ENCODE results near the gene SH2D3C. TPM values are rescaled to one million over a fixed set of nuclear protein-coding genes. Genes with fewer than 3 reads are reported as not detected.

SH2D3C gene
- total RNA-seq (10 to 100 TPM; 15.9 to 27.2 TPM), total RNA-seq (42.5 to 46.0 reads per million in 2 donors)

GRCh38 chr9:127778280-127779135, at the start of gene SH2D3C:
Gene SH2D3C (minus strand): TSS chr9:127778666. CDS start chr9:127778627, 39 bp downstream.
- H3K9me3 ChIP-seq (ENCODE audit: control insufficient read depth, low read length, poor library complexity, severe bottlenecking) = no peaks in the 10 kb centered on the region
- peak; percentile 48 for ATAC-seq
- H3K4me1 Mint-ChIP-seq = peaks cover 38% of the 10 kb centered on the region

GRCh38 chr9:127826253-127826913, 47.9 kb upstream of the SH2D3C start:
- DNase-seq (no peak), ATAC-seq (no peak)
- no peaks in the 10 kb centered on the region for H3K36me3 Mint-ChIP-seq (ENCODE audit: low read depth)
- H3K27ac Mint-ChIP-seq = no peak overlapping the region
- H3K4me1 Mint-ChIP-seq = peaks cover 7% of the 10 kb centered on the region
- no peaks in the 10 kb centered on the region for H3K27me3 Mint-ChIP-seq
- no peaks in the 10 kb centered on the region for H3K9me3 ChIP-seq (ENCODE audit: control insufficient read depth, low read length, poor library complexity, severe bottlenecking)
- H3K4me3 Mint-ChIP-seq = no peak overlapping the region

More at GRCh38 chr9:127778280-127779135, at the start of gene SH2D3C:
- H3K4me3 Mint-ChIP-seq = peak within 1 kb of the TSS; percentile 99
- no peak for DNase-seq
- no peaks in the 10 kb centered on the region for H3K27me3 Mint-ChIP-seq
- H3K27ac Mint-ChIP-seq = peak within 1 kb of the TSS; percentile 95
- H3K36me3 Mint-ChIP-seq (ENCODE audit: low read depth) = peaks cover 7% of the 10 kb centered on the region

- H3K27ac Mint-ChIP-seq = no peak overlapping the region
Observed at GRCh38 chr9:127825319-127826051, 47.0 kb upstream of the SH2D3C start.

DNA sequence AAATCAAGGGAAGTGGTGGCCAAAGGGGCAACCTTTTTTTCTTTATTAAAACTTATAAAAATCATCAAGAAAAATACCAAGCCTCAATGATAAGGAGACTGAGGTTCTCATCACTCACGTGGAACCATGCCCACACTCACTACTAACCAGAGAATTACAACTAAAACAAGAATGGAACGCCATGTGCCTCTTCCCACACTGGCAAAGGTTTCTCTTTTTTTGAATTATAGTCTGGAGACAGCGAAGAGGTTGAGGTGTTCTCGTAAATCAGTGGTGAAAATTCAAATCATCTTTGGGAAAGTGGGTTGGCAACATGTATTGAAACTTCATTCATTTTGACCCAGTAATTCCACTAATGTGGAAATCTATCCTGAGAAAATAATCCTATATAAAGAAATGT, 43.6 kb upstream of the SH2D3C start:
- Mint-ChIP-seq H3K4me1 (peaks cover 3% of the 10 kb centered on the region), H3K27ac (no peak overlapping the region), H3K36me3 (ENCODE audit: low read depth) (no peaks in the 10 kb centered on the region), H3K27me3 (no peaks in the 10 kb centered on the region), H3K4me3 (no peak overlapping the region)
- no peaks in the 10 kb centered on the region for H3K9me3 ChIP-seq (ENCODE audit: control insufficient read depth, low read length, poor library complexity, severe bottlenecking)
- ATAC-seq (no peak), DNase-seq (no peak)

More at GRCh38 chr9:127825319-127826051, 47.0 kb upstream of the SH2D3C start:
- Mint-ChIP-seq H3K4me1 (peaks cover 7% of the 10 kb centered on the region), H3K4me3 (no peak overlapping the region), H3K27me3 (no peaks in the 10 kb centered on the region), H3K36me3 (ENCODE audit: low read depth) (no peaks in the 10 kb centered on the region)
- ATAC-seq (no peak), DNase-seq (no peak)
- no peaks in the 10 kb centered on the region for H3K9me3 ChIP-seq (ENCODE audit: control insufficient read depth, low read length, poor library complexity, severe bottlenecking)

- no peak overlapping the region for H3K4me3 Mint-ChIP-seq
- H3K4me1 Mint-ChIP-seq = no peaks in the 10 kb centered on the region
- H3K36me3 Mint-ChIP-seq (ENCODE audit: low read depth) = no peaks in the 10 kb centered on the region
- ATAC-seq (no peak), DNase-seq (no peak)
- no peaks in the 10 kb centered on the region for H3K27me3 Mint-ChIP-seq
- no peak overlapping the region for H3K27ac Mint-ChIP-seq
- H3K9me3 ChIP-seq (ENCODE audit: control insufficient read depth, low read length, poor library complexity, severe bottlenecking) = no peaks in the 10 kb centered on the region
Observed at GRCh38 chr9:127818574-127818973, 40.1 kb upstream of the SH2D3C start.

DNA sequence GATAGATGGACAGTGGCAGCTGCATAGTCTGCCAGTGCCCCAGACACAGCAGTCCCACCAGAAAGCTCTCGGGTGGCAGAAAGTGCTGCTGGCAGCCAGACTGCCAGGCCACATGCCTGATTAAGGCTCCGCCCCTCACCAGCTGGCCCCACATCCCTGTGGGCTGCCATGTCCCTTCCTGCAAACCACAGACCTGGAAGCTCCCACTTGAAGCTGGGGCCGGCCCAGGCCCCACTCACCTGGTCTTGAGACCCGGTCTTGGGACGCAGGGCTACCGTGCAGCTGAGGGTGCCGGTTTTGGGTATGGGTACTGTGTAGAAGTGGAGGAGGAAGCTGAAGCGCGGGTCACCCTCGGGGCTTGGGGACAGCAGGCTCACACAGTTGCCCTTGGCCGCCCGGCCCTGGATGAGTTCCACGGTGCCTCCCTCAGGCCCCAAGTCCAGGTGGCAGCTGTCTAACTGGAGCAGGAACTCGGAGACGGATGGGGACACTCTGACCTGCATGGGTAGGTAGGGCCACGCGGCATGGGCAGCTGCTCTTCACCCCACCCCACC, 39.5 kb upstream of the SH2D3C start:
- no peaks in the 10 kb centered on the region for H3K9me3 ChIP-seq (ENCODE audit: control insufficient read depth, low read length, poor library complexity, severe bottlenecking)
- no peaks in the 10 kb centered on the region for H3K4me1 Mint-ChIP-seq
- no peaks in the 10 kb centered on the region for H3K27me3 Mint-ChIP-seq
- DNase-seq (no peak), ATAC-seq (no peak)
- H3K27ac Mint-ChIP-seq = peak overlapping the region; percentile 41
- H3K4me3 Mint-ChIP-seq = no peak overlapping the region
- no peaks in the 10 kb centered on the region for H3K36me3 Mint-ChIP-seq (ENCODE audit: low read depth)

GRCh38 chr9:127816728-127817127, 38.3 kb upstream of the SH2D3C start:
- Mint-ChIP-seq H3K36me3 (ENCODE audit: low read depth) (no peaks in the 10 kb centered on the region), H3K27ac (no peak overlapping the region), H3K27me3 (no peaks in the 10 kb centered on the region), H3K4me1 (no peaks in the 10 kb centered on the region), H3K4me3 (no peak overlapping the region)
- no peak for DNase-seq
- H3K9me3 ChIP-seq (ENCODE audit: control insufficient read depth, low read length, poor library complexity, severe bottlenecking) = no peaks in the 10 kb centered on the region
- no peak for ATAC-seq

DNA sequence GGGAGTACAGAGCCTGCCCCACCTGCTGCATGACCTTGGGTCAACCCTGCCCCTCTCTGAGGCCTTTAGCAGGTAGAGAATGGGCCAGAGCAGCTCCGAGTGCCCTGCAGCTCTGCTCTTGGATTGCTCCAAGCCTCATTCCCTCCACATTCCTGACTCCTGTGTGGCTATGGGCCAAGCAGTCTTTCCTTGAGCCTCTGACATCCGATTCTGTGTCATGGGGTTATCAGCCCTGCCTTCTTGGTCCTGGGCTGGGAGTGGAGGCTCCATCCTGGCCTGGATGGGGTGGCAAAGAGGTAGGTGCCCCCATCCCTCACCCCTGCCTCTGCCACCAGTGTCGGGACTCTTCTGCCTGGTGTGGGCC, 37.9 kb upstream of the SH2D3C start:
- H3K36me3 Mint-ChIP-seq (ENCODE audit: low read depth) = no peaks in the 10 kb centered on the region

GRCh38 chr9:127815512-127816361, 37.3 kb upstream of the SH2D3C start:
- ATAC-seq (no peak), DNase-seq (no peak)
- no peaks in the 10 kb centered on the region for H3K36me3 Mint-ChIP-seq (ENCODE audit: low read depth)
- H3K9me3 ChIP-seq (ENCODE audit: control insufficient read depth, low read length, poor library complexity, severe bottlenecking) = no peaks in the 10 kb centered on the region
- no peaks in the 10 kb centered on the region for H3K27me3 Mint-ChIP-seq
- no peak overlapping the region for H3K4me3 Mint-ChIP-seq
- H3K27ac Mint-ChIP-seq = no peak overlapping the region
- no peaks in the 10 kb centered on the region for H3K4me1 Mint-ChIP-seq

More for the DNA sequence above, 37.9 kb upstream of the SH2D3C start:
- ATAC-seq (no peak), DNase-seq (no peak)
- no peaks in the 10 kb centered on the region for H3K9me3 ChIP-seq (ENCODE audit: control insufficient read depth, low read length, poor library complexity, severe bottlenecking)
- no peak overlapping the region for H3K4me3 Mint-ChIP-seq
- no peak overlapping the region for H3K27ac Mint-ChIP-seq
- H3K27me3 Mint-ChIP-seq = no peaks in the 10 kb centered on the region
- H3K4me1 Mint-ChIP-seq = no peaks in the 10 kb centered on the region

DNA sequence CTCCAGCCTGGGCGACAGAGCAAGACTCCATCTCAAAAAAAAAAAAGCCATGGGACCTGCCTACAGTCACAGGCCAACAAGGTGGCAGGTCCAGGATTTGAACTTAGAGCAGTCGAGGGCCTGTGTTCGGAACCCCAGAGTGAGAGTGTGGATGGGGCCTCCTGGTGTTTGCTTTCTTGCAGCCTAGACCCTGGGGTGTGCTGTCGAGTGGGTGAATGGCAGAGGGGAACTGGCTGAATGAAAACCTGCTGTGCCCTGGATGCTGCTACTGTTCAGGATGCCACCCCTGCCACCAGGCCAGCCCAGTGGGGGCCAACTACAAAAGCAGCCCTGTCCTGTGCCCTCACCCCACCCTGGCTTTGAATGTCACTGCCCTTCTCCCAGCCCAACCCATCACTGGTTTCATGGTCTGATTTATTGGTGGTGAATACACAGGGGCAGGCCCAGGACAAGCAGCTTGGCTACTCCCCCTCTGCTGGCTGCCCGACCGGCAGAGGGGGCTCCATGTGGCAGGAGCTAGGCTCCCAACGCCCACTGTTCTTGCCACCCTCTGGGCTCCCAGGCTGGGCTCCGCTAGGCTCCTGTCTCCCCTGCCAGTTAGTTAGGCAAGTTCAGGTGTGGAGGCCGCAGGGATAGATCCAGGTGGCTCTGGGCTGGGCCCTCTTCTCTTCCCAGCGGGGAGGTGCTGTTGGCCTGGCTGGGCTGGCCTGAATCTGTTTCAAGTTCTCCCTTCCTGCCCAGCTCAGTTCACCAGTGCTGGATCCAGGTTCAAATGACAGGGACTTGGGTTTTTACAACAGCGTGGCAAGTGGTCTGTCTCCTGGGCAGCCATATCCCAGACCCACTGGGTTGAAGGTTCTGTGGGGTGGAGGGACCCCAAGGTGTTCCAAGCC, 36.4 kb upstream of the SH2D3C start:
- DNase-seq (no peak), ATAC-seq (no peak)
- H3K27ac Mint-ChIP-seq = no peak overlapping the region
- no peaks in the 10 kb centered on the region for H3K27me3 Mint-ChIP-seq
- no peaks in the 10 kb centered on the region for H3K9me3 ChIP-seq (ENCODE audit: control insufficient read depth, low read length, poor library complexity, severe bottlenecking)
- H3K36me3 Mint-ChIP-seq (ENCODE audit: low read depth) = no peaks in the 10 kb centered on the region
- no peak overlapping the region for H3K4me3 Mint-ChIP-seq
- H3K4me1 Mint-ChIP-seq = no peaks in the 10 kb centered on the region

GRCh38 chr9:127813686-127814226, 35.3 kb upstream of the SH2D3C start:
- H3K27ac Mint-ChIP-seq = no peak overlapping the region
- H3K9me3 ChIP-seq (ENCODE audit: control insufficient read depth, low read length, poor library complexity, severe bottlenecking) = no peaks in the 10 kb centered on the region
- DNase-seq (no peak), ATAC-seq (no peak)
- H3K4me1 Mint-ChIP-seq = no peaks in the 10 kb centered on the region
- H3K4me3 Mint-ChIP-seq = no peak overlapping the region
- H3K27me3 Mint-ChIP-seq = no peaks in the 10 kb centered on the region
- no peaks in the 10 kb centered on the region for H3K36me3 Mint-ChIP-seq (ENCODE audit: low read depth)
